Ishikawa (cell line): ENCODE results near the gene NR1I3.

ENCODE experiments used
- CEBPB ChIP-seq: IDR thresholded peaks from 2 replicates; pipeline ENCODE4 v1.6.1; 2012
- EGR1 ChIP-seq: IDR thresholded peaks from 2 replicates; pipeline ENCODE4 v1.6.1; 2012
- FOXM1 ChIP-seq: IDR thresholded peaks from 2 replicates; pipeline ENCODE4 v1.6.1; 2012; ENCODE audit warnings: low read depth, borderline replicate concordance
- TAF1 ChIP-seq: IDR thresholded peaks from 2 replicates; pipeline ENCODE4 v1.6.1; 2012; ENCODE audit warnings: low read depth, mild to moderate bottlenecking
- TEAD4 ChIP-seq: IDR thresholded peaks from 2 replicates; pipeline ENCODE4 v1.6.1; 2012
- USF1 ChIP-seq: IDR thresholded peaks from 2 replicates; pipeline ENCODE4 v1.6.1; 2012

- TF ChIP-seq TAF1, result no peak
- TF ChIP-seq USF1, result no peak
- no peak for TF ChIP-seq FOXM1
- TF ChIP-seq CEBPB, result no peak
- no peak for TF ChIP-seq TEAD4
- TF ChIP-seq EGR1, result no peak
Measured at GRCh38 chr1:161259345-161259702, 21.3 kb upstream of the NR1I3 start.
